Sigmoid colon (tissue), 4 donors: ENCODE results near the gene EPN2.

Experiments used
- EP300 ChIP-seq, 4 donors: sonication (generic); formaldehyde crosslinking; IDR thresholded peaks; one replicate each; pipeline ENCODE4 v1.6.1; 2017; ENCODE audit warnings: antibody characterized with exemption in 4 of 4
- POLR2AphosphoS5 ChIP-seq, 4 donors: sonication (generic); formaldehyde crosslinking; IDR thresholded peaks; one replicate each; pipeline ENCODE4 v1.6.1; 2017; ENCODE audit warnings: antibody characterized with exemption in 4 of 4
- TF ChIP-seq, protein P1 (sequence below), 4 experiments: fragments of 450-650 bp in 3 of 4; fragments of 200-600 bp in 1 of 4; IDR thresholded peaks; one replicate each; pipeline ENCODE4 v1.5.1; 2016 to 2019; ENCODE audit warnings: antibody characterized with exemption in 4 of 4, mild to moderate bottlenecking in 3 of 4, moderate library complexity in 2 of 4

- TF ChIP-seq POLR2AphosphoS5 (IDR thresholded peaks at IDR 0.05): no peak
- TF ChIP-seq, protein P1, sequence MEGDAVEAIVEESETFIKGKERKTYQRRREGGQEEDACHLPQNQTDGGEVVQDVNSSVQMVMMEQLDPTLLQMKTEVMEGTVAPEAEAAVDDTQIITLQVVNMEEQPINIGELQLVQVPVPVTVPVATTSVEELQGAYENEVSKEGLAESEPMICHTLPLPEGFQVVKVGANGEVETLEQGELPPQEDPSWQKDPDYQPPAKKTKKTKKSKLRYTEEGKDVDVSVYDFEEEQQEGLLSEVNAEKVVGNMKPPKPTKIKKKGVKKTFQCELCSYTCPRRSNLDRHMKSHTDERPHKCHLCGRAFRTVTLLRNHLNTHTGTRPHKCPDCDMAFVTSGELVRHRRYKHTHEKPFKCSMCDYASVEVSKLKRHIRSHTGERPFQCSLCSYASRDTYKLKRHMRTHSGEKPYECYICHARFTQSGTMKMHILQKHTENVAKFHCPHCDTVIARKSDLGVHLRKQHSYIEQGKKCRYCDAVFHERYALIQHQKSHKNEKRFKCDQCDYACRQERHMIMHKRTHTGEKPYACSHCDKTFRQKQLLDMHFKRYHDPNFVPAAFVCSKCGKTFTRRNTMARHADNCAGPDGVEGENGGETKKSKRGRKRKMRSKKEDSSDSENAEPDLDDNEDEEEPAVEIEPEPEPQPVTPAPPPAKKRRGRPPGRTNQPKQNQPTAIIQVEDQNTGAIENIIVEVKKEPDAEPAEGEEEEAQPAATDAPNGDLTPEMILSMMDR (IDR thresholded peaks at IDR 0.05): no peak
- no peak for TF ChIP-seq EP300 (IDR thresholded peaks at IDR 0.05)
Measured at GRCh38 chr17:19329839-19330238, 92.7 kb downstream of the EPN2 start.
